RWPE2 (cell line): ENCODE data around the gene GCSAM.

Source experiments
- ATAC-seq: fragments of 200-7000 bp; cut with Tn5 transposase; 3 replicates; pipeline ENCODE4 v1.9.1; 2021; ENCODE audit warnings: low read depth
- DNase-seq: peaks from one replicate; pipeline ENCODE4 v3.0.0-alpha.2; 2020; ENCODE audit warnings: low spot score
- H3K27ac ChIP-seq: fragments of 450-650 bp; 2 replicates; pipeline ENCODE4 v1.5.1; 2017; ENCODE audit warnings: mild to moderate bottlenecking; ENCODE audit not compliant: poor library complexity, severe bottlenecking
- H3K27me3 ChIP-seq: fragments of 250-450 bp; sonication (Bioruptor Pico); 2 replicates; pipeline ENCODE4 v1.5.1; 2021; ENCODE audit warnings: mild to moderate bottlenecking, moderate library complexity; ENCODE audit not compliant: insufficient read depth, poor library complexity, severe bottlenecking
- H3K36me3 ChIP-seq: fragments of 250-450 bp; sonication (Bioruptor Pico); 2 replicates; pipeline ENCODE4 v1.5.1; 2020; ENCODE audit warnings: low read depth, mild to moderate bottlenecking, moderate library complexity
- H3K4me1 ChIP-seq: fragments of 250-450 bp; sonication (Bioruptor Pico); 2 replicates; pipeline ENCODE4 v1.5.1; 2021; ENCODE audit warnings: mild to moderate bottlenecking, moderate library complexity; ENCODE audit not compliant: insufficient read depth, poor library complexity, severe bottlenecking
- H3K4me3 ChIP-seq: fragments of 250-450 bp; sonication (Bioruptor Pico); 2 replicates; pipeline ENCODE4 v1.5.1; 2021; ENCODE audit warnings: mild to moderate bottlenecking, moderate library complexity; ENCODE audit not compliant: severe bottlenecking
- H3K9me3 ChIP-seq: fragments of 250-450 bp; sonication (Bioruptor Pico); 2 replicates; pipeline ENCODE4 v1.5.1; 2021; ENCODE audit warnings: mild to moderate bottlenecking, moderate library complexity; ENCODE audit not compliant: severe bottlenecking
- TF ChIP-seq, protein P1 (sequence below): fragments of 450-650 bp; IDR thresholded peaks from one replicate; pipeline ENCODE4 v1.5.1; 2017; ENCODE audit warnings: mild to moderate bottlenecking, moderate library complexity; ENCODE audit not compliant: poor library complexity, severe bottlenecking

The GCSAM gene

DNA sequence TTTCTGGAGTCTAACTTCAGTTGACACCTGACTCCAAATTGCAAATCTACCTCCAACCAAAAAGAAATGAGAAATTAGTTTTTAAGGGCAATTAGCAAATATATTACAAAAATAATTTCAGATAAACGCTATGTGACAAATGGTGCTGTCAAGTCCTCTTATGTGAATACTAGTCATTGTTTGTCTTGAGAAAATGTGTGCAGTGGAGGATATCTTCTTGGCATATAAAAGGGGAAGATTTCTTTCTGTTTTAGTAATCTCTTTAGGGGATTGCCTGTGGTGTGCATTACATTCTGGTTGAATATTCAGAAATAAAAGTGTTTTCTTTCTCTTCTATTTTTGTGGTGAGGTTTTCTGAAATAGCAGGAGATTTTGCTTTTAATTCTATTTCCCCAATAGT is 3.0 kb upstream of the GCSAM start:
- TF ChIP-seq, protein P1, sequence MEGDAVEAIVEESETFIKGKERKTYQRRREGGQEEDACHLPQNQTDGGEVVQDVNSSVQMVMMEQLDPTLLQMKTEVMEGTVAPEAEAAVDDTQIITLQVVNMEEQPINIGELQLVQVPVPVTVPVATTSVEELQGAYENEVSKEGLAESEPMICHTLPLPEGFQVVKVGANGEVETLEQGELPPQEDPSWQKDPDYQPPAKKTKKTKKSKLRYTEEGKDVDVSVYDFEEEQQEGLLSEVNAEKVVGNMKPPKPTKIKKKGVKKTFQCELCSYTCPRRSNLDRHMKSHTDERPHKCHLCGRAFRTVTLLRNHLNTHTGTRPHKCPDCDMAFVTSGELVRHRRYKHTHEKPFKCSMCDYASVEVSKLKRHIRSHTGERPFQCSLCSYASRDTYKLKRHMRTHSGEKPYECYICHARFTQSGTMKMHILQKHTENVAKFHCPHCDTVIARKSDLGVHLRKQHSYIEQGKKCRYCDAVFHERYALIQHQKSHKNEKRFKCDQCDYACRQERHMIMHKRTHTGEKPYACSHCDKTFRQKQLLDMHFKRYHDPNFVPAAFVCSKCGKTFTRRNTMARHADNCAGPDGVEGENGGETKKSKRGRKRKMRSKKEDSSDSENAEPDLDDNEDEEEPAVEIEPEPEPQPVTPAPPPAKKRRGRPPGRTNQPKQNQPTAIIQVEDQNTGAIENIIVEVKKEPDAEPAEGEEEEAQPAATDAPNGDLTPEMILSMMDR, result no peak
- DNase-seq (no peak), ATAC-seq (no peak)
- no peaks in the 10 kb centered on the region for H3K9me3 ChIP-seq
- H3K27ac ChIP-seq, result no peak overlapping the region
- no peak overlapping the region for H3K4me3 ChIP-seq
- peaks cover 4% of the 10 kb centered on the region for H3K4me1 ChIP-seq
- H3K27me3 ChIP-seq, result no peaks in the 10 kb centered on the region
- no peaks in the 10 kb centered on the region for H3K36me3 ChIP-seq

DNA sequence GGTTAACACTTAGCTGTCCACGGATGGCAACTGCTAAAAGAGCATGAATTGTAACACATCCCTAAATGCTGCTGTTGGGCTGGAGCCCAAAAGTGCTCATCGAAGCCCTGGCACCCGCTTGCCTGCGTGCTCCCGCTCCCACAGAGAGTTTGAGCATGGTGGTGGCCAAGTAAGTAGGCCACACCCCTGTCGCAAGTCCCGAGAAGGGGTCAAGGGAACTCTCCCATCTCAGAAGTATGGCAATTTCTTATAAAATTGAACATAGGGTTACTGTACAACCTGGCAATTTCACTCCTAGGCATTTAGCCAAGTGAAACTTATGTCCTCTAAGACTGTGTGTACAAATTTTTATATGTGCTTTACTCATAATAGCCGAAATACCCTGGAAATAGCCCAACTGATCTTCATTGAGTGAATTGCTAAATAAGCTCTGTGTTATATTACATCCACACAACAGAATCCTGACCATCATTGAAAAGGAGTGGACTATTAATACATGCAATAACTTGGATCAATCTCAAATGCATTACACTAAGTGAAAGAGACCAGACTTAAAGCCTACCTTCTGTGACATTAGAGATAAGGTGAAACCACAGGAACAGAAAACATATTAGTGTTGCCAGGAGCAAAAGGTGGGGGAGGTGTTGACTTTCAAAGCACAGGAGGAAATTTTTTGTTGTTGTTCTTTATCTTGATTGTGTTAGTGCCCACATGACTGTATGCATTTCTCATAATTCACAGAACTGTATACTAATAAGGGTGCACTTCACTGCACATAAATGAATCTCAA is 1.5 kb upstream of the GCSAM start:
- ATAC-seq (no peak), DNase-seq (no peak)
- no peak overlapping the region for H3K4me3 ChIP-seq
- no peaks in the 10 kb centered on the region for H3K27me3 ChIP-seq
- no peak overlapping the region for H3K27ac ChIP-seq
- peaks cover 7% of the 10 kb centered on the region for H3K4me1 ChIP-seq
- TF ChIP-seq, protein P1, result no peak
- H3K36me3 ChIP-seq, result no peaks in the 10 kb centered on the region
- no peaks in the 10 kb centered on the region for H3K9me3 ChIP-seq

DNA sequence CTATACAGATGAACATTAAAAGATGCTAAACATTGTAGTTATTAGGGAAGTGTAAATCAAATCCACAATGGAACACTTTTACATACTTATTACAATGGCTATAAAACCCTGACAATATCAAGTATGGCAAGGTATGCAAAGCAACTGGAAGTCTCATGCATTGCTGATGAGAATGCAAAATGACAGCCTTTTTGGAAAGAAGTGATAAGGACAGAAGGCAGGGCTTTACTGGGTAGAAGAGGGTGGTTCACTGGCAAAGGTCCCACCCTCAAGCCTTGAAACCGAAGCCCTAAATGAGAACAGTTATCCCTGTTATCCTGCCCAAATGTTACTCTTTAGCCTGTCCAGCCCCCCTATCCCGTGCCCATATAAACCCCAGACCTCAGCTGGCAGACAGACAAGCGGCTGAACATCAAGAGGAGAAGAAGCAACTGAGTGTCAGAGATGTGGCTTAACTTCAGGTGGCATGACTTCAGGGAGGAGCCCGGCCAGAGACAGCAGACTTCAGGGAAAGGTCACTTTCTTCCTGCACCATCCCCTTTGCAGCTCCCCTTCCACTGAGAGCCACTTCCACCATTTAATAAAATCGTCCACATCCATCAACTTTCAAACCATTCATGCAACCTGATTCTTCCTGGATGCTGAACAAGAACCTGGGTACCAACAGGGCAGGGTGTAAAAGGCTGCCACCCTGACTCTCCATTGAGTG is 732 bp upstream of the GCSAM start:
- Histone ChIP-seq H3K27me3 (no peaks in the 10 kb centered on the region), H3K27ac (no peak overlapping the region), H3K9me3 (no peaks in the 10 kb centered on the region), H3K4me3 (no peak overlapping the region), H3K4me1 (peaks cover 14% of the 10 kb centered on the region), H3K36me3 (no peaks in the 10 kb centered on the region)
- TF ChIP-seq, protein P1, result no peak
- no peak for ATAC-seq
- no peak for DNase-seq

DNA sequence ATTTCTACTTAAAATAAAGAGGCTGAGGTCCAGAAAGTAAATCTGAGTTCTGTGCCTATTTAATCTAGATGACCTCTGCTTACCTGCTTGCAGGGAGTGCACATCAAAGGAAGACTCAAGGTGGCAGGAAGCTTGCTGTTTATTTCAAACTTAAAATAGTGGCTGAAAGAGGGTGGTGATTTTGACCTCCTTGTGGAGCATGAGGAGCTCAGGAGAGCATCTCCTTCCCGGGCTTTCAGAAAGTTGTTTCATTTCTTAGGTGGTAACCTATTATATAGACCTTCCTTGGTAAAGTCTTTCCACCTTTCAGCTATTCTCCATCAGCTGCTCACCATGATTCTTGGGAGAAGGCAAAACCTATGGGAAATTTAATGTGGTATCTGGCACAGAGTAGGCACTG is 494 bp downstream of the GCSAM start:
- TF ChIP-seq, protein P1, result no peak
- no peaks in the 10 kb centered on the region for H3K36me3 ChIP-seq
- H3K27me3 ChIP-seq, result no peaks in the 10 kb centered on the region
- H3K4me3 ChIP-seq, result no peak overlapping the region
- H3K4me1 ChIP-seq, result peaks cover 15% of the 10 kb centered on the region
- no peak overlapping the region for H3K27ac ChIP-seq
- H3K9me3 ChIP-seq, result no peaks in the 10 kb centered on the region
- ATAC-seq, result no peak
- no peak for DNase-seq

DNA sequence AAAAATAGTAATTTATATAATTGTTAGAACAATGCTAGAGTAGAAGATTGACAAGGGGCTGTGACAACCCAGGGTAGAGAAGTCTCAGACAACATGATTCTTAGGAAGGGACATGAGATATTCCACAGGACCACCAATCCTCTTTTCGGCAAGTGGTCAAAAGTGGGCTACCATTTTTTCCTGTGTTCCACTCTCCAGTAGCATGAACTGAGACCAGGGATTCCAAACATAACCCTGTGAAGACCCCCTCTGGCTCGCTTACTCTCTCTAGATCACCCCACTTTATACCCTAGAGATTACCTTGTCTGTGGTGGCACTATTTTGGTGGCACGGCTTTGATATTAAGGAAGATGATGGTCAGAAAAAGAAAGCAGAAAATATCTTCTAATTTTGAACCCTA is 960 bp downstream of the GCSAM start:
- TF ChIP-seq, protein P1, result no peak
- Histone ChIP-seq H3K9me3 (no peaks in the 10 kb centered on the region), H3K27ac (no peak overlapping the region), H3K27me3 (no peaks in the 10 kb centered on the region), H3K36me3 (no peaks in the 10 kb centered on the region), H3K4me3 (no peak overlapping the region), H3K4me1 (peaks cover 15% of the 10 kb centered on the region)
- no peak for DNase-seq
- no peak for ATAC-seq
